ENCODE data around the gene ALKBH3.

The ALKBH3 gene

DNA sequence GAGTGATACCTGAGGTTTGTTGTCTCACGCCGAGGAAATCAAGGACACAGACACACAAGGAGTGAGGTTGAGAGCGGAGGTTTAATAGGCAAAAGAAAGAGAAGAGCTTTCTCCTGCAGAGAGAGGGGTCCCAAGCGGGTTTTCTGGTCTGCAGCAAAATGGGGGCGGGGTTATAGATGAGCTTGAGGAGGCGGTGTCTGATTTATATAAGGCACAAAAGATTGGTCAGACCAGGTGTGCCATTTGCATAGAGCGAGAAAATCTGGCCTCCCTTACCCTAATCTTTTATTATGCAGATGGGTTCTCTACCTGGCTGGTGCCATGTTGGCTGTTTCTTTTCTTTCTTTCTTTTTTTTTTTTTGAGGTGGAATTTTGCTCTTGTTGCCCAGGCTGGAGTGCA lies 73.6 kb downstream of the ALKBH3 start:
- no peak overlapping the region for H3K4me3 ChIP-seq (ENCODE audit: low read depth, low read length)
- TF ChIP-seq, protein P1, sequence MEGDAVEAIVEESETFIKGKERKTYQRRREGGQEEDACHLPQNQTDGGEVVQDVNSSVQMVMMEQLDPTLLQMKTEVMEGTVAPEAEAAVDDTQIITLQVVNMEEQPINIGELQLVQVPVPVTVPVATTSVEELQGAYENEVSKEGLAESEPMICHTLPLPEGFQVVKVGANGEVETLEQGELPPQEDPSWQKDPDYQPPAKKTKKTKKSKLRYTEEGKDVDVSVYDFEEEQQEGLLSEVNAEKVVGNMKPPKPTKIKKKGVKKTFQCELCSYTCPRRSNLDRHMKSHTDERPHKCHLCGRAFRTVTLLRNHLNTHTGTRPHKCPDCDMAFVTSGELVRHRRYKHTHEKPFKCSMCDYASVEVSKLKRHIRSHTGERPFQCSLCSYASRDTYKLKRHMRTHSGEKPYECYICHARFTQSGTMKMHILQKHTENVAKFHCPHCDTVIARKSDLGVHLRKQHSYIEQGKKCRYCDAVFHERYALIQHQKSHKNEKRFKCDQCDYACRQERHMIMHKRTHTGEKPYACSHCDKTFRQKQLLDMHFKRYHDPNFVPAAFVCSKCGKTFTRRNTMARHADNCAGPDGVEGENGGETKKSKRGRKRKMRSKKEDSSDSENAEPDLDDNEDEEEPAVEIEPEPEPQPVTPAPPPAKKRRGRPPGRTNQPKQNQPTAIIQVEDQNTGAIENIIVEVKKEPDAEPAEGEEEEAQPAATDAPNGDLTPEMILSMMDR (IDR thresholded peaks at IDR 0.05; ENCODE audit: low read depth, low read length) = no peak

DNA sequence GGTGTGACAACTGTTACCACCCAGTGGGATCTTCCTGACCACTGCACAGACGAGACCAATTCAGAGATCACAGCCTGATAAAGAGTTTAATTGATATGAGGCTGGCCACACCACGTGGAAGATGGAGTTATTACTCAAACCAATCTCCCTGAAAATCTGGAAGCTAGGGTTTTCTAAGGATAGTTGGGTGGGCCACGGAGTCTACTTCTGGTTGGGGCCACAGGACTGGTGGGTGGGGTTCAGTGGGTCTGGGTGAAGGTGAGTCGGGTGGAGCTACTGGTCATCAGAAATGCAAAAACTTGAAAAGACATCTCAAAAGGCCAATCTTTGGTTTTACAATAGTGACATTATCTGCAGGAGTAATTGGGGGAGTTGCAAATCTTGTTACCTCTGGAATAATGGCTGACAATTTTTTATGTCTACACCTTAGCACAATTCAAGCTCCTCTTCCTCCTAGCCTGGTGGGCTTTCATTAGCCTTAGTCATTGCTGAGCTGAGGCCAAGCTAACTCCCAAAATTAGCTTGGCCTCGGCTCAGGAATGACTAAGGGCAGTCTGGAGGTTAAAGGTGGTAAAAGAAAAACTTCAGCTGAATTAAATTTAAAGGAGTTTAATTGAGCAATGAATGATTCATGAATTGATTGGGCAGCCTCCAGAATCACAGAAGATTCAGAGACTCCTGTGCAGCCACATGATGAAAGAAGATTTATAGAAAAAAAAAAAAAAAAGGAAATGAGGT lies 74.9 kb downstream of the ALKBH3 start:
- no peak overlapping the region for H3K4me3 ChIP-seq (ENCODE audit: low read depth, low read length)
- TF ChIP-seq, protein P1 (IDR thresholded peaks at IDR 0.05; ENCODE audit: low read depth, low read length) = no peak

DNA sequence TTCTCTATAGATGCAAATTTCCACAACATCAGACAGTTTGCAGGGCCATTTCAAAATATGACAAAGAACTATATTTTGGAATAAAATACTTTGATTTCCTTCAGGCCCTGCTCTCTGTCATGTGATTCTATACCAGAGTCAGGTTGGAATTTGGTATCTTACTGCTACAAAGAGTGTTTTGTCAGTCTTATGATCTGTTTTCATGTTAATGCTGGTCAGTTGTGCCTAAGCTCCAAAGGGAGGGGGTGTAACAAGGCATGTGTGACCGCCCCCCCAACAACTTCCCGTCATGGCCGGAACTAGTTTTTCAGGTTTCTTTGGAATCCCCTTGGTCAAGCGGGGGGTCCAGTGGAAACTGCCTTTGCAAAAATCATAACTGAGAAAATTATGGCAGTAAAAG lies 76.9 kb downstream of the ALKBH3 start:
- TF ChIP-seq, protein P1 (IDR thresholded peaks at IDR 0.05; ENCODE audit: low read depth, low read length) = no peak

DNA sequence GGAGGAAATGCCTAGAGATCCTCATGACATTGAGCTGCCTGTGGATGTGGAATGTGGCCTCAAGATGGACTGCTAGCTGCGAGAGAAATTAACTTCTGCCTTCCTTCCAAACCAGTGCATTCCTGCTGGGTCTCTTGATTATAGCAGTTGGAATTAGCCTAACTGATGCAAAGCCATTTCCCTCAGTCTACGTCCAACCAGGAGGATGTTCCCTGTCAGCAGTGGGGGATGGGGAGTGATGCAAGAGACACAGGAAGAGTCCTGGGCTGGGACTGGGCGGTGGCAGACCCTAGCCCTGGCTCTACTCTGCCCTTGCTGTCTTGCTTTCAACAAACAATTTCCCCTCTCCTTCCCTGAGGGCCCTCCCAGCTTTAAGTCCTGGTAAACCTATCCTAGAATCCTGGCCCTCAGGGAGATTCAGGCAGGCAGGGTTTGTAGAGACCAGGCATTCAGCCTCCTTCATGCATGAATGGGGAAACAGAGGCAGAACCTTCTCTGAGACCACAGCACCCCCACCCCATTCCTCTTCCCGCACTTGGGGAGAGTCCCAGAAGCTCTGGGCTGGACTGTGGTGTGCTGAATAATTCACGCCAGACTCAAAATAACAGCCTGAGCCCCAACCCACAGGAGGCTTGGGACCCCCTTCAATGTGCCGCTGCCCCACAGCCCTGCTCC lies 78.8 kb downstream of the ALKBH3 start:
- TF ChIP-seq, protein P1 (IDR thresholded peaks at IDR 0.05; ENCODE audit: low read depth, low read length) = no peak
- no peak overlapping the region for H3K4me3 ChIP-seq (ENCODE audit: low read depth, low read length)

More for the DNA sequence above, 76.9 kb downstream of the ALKBH3 start:
- H3K4me3 ChIP-seq (ENCODE audit: low read depth, low read length) = no peak overlapping the region

DNA sequence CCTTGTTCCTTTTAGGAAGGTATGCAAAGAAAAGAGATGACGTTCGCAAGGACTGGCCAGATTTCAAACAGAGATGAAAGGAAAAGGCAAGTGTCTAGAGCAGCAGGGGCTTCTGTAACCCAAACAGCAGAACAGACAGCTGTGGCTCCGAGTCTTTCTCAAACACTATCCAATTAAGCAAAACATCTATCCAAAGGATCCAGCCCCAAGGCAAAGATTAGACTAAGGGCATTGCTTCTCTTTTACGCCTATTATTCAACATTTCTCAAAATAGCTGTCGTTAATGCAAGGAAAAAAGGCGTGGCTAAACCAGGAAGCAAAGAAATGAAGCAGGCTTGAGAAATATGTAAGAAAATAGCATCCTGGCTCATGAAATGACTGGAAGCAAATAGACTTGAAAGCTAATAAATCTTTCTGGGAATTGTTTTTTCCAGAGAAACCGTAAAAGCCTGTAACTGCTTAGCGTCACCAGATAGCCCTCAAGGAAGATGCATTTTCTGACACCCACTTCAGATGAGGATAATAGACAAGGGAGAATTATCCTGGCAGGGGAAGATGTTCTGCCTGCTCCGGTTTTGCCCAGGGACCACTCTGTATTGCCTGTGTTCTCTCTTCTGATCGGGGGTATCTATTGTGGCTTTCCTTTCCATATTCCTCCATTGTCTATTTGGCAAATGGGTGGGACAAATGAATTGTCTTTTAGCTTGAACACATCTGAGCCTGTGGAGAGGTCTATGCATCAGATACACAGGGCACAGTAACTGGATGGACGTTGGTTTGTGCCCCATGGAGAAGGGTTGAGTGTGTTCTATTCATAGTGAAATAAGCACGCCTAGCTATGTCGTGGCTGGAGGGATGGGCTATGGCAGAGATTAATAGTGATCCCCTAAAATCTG lies 82.0 kb downstream of the ALKBH3 start:
- no peak overlapping the region for H3K4me3 ChIP-seq (ENCODE audit: low read depth, low read length)
- TF ChIP-seq, protein P1 (IDR thresholded peaks at IDR 0.05; ENCODE audit: low read depth, low read length) = no peak

DNA sequence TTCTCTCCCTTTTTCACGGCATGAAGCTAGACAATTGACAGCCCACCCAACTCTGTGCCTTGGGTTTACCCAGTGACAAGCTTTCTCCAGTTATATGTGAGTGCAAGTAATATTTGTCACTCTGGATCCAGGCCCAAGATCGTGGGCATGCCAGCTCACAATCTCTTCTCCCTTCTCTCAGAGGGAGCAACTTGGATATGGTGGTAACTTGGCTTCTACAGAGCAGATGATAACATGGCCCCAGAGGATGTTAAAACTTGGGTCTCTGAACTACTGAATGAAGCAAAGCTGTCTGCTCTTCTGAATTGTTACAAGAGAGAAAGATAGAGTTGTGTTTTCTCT lies 82.6 kb downstream of the ALKBH3 start:
- H3K4me3 ChIP-seq (ENCODE audit: low read depth, low read length) = no peak overlapping the region
- TF ChIP-seq, protein P1 (IDR thresholded peaks at IDR 0.05; ENCODE audit: low read depth, low read length) = no peak

All from WI38 (cell line).